Kidney (tissue), 14 donors: ENCODE data around the gene OR1F1. TPM values are rescaled to one million over a fixed set of nuclear protein-coding genes. Genes with fewer than 3 reads are reported as not detected.
"Not testable (repeated sequence)": the region's sequence is repeated elsewhere in the genome, so short reads cannot be mapped to it uniquely, and the experiment has no call there.

Experiments used
- DNase-seq, 5 donors: peaks; one replicate each; pipeline ENCODE4 v3.0.0-alpha.2; 2013 to 2020
- FAIRE-seq: peaks from 2 replicates; lab custom pipeline; 2012; peaks lifted over from hg19 to GRCh38; lab: Jason Lieb, UNC
- H3K27ac ChIP-seq, 2 donors: one replicate each; pipeline ENCODE4 v1.7.0; 2013; ENCODE audit warnings: low read depth in 2 of 2, low read length in 2 of 2, inconsistent platforms in 1 of 2
- H3K27me3 ChIP-seq: one replicate; pipeline ENCODE4 v1.7.1; 2013; ENCODE audit warnings: low read length, inconsistent platforms; ENCODE audit not compliant: control insufficient read depth, insufficient read depth
- H3K36me3 ChIP-seq, 3 donors: one replicate each; pipeline versions ENCODE4 v1.7.0 to v1.7.1; 2013; ENCODE audit warnings: low read length in 3 of 3, control low read depth in 1 of 3, inconsistent platforms in 1 of 3; ENCODE audit not compliant: insufficient read depth in 3 of 3, control insufficient read depth in 2 of 3
- H3K4me1 ChIP-seq, 3 donors: one replicate each; pipeline versions ENCODE4 v1.7.0 to v1.7.1; 2013; ENCODE audit warnings: low read length in 3 of 3, inconsistent platforms in 1 of 3, low read depth in 1 of 3; ENCODE audit not compliant: control insufficient read depth in 2 of 3, insufficient read depth in 2 of 3
- H3K4me3 ChIP-seq, 3 donors: one replicate each; pipeline versions ENCODE4 v1.7.0 to v1.8.1; 2013; ENCODE audit warnings: low read length in 3 of 3, control low read depth in 1 of 3, inconsistent platforms in 1 of 3
- H3K9ac ChIP-seq, 3 donors: one replicate each; pipeline versions ENCODE4 v1.7.0 to v1.7.1; 2013; ENCODE audit warnings: low read length in 3 of 3, control low read depth in 1 of 3, inconsistent platforms in 1 of 3
- H3K9me3 ChIP-seq, 3 donors: one replicate each; pipeline versions ENCODE4 v1.7.0 to v1.7.1; 2013; ENCODE audit warnings: low read length in 3 of 3, control low read depth in 1 of 3, inconsistent platforms in 1 of 3; ENCODE audit not compliant: control insufficient read depth in 2 of 3, insufficient read depth in 1 of 3
- intact Hi-C: fragments of 100-400 bp; cut with DNase I; formaldehyde crosslinking; loops from one replicate; pipeline ENCODE4 v1.11.1; 2022
- polyA plus RNA-seq: library from polyadenylated mRNA; stranded (reverse); fragments of 350-450 nt; fragmentation: Illumina TruSeq; extraction: RNeasy Lipid Tissue Mini Kit (QIAGEN cat#74804); gene quantifications from one replicate; pipeline ENCODE4 v1.2.3, GENCODE V29; 2014; ENCODE audit warnings: low read depth, low replicate concordance; ENCODE audit not compliant: insufficient read depth
- total RNA-seq: library from RNA; stranded (reverse); fragmentation: NEBNext Ultra II Directional; extraction: Animal tissue kit (Norgen Biotek cat#: 25700); gene quantifications from one replicate; pipeline ENCODE4 v1.2.1, GENCODE V29; 2021
- TF ChIP-seq, protein P1 (sequence below): IDR thresholded peaks from 3 replicates; pipeline ENCODE4 v1.5.1; 2012; ENCODE audit warnings: mild to moderate bottlenecking, moderate library complexity, borderline replicate concordance; ENCODE audit not compliant: insufficient read depth; ENCODE audit errors: extremely low read depth
- donor health status: control.
- donor health status: control.
- donor health status: control.
- donor health status: control.
- donor health status: control.
- donor health status: DM: yes; HTN: yes; CAD: no.
- donor health status: Normal renal cell carcinoma (clear cell type).

Gene OR1F1
- total and polyA plus RNA-seq, 2 donors from 2014 or later = not detected

DNA sequence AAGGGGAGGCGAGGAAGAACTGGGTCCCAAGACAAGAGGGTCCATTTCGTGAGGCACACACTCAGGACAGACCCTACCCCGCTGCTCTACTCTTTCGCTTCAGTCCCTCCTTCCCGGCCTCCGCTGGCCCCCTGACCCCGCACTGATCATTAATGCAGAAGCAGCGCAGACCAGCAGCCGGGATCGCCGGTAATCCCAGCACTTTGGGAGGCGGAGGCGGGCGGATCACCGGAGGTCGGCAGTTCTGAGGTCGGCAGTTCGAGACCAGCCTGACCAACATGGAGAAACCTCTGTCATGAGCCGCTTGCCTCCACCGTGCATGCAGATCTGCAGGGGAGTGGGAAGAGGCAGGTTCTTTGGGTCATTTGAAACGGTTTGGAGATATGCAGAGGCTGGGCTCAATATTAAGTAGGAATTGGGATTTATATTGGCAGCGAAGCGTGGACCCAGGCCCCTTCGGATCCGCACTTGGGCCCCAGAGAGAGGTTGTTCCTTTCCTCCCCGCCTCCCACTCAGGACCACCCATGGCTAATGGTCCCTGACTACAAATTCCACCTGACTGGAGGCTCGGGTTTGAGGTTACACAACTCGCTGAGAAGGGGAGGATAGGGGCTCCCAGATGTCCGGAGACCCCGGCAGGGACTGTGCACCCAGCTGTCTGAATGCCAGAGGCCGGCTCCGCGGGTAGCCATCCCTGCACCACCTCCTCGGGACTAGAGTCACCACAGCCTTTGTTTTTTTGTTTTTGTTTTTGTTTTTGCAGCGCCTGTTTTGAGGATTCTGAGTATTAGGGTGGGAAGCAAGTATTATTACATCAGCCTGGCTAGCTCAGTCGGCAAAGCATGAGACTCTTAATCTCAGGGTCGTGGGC is 23.6 kb upstream of the OR1F1 start:
- no peak for FAIRE-seq
- intact Hi-C loops = no loop called here

DNA sequence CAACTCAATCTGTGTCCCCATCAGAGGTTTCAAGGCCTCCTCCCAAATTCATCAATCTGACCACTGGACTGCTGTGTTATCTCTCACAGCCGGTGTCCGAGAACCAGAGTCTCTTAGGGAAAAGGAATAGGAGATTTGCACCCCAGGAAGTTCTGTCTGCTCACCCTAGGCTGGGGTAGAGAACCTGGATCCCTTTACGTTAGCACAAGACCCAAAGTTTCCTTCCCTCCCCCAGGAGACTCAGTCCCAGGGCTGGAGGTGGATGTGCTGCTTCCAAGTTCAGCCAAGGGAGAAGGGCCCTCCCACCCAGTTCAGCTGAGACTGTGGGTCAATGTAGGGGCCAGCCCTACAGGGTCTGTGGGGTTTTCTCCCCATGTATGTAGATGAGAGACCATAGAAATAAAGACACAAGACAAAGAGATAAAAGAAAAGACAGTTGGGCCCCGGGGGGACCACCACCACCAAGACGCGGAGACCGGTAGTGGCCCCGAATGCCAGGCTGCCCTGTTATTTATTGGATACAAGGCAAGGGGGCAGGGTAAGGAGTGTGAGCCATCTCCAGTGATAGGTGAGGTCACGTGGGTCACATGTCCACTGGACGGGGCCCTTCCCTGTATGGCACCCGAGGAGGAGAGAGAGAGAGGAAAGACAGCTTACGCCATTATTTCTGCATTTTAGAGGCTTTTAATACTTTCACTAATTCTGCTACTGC is 22.7 kb upstream of the OR1F1 start:
- Histone ChIP-seq H3K27ac (no peak overlapping the region), H3K36me3 (no peaks in the 10 kb centered on the region), H3K9ac (peak overlapping the region in 1 of 3 donors; percentile 24), H3K4me1 (no peaks in the 10 kb centered on the region), H3K4me3 (peak overlapping the region in 1 of 3 donors; percentile 13), H3K9me3 (no peaks in the 10 kb centered on the region), H3K27me3 (peaks cover 27% of the 10 kb centered on the region)
- intact Hi-C loops = no loop called here
- TF ChIP-seq, protein P1, sequence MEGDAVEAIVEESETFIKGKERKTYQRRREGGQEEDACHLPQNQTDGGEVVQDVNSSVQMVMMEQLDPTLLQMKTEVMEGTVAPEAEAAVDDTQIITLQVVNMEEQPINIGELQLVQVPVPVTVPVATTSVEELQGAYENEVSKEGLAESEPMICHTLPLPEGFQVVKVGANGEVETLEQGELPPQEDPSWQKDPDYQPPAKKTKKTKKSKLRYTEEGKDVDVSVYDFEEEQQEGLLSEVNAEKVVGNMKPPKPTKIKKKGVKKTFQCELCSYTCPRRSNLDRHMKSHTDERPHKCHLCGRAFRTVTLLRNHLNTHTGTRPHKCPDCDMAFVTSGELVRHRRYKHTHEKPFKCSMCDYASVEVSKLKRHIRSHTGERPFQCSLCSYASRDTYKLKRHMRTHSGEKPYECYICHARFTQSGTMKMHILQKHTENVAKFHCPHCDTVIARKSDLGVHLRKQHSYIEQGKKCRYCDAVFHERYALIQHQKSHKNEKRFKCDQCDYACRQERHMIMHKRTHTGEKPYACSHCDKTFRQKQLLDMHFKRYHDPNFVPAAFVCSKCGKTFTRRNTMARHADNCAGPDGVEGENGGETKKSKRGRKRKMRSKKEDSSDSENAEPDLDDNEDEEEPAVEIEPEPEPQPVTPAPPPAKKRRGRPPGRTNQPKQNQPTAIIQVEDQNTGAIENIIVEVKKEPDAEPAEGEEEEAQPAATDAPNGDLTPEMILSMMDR = no peak
- FAIRE-seq = no peak
- peak in 1 of 5 donors; percentile 47 for DNase-seq

More for the DNA sequence above, 23.6 kb upstream of the OR1F1 start:
- TF ChIP-seq, protein P1 = no peak
- no peaks in the 10 kb centered on the region for H3K4me1 ChIP-seq
- DNase-seq = peak in 1 of 5 donors; percentile 66
- H3K9ac ChIP-seq = no peak overlapping the region
- H3K9me3 ChIP-seq = no peaks in the 10 kb centered on the region
- H3K4me3 ChIP-seq = no peak overlapping the region
- no peaks in the 10 kb centered on the region for H3K36me3 ChIP-seq
- peaks cover 26% of the 10 kb centered on the region for H3K27me3 ChIP-seq
- H3K27ac ChIP-seq = no peak overlapping the region

DNA sequence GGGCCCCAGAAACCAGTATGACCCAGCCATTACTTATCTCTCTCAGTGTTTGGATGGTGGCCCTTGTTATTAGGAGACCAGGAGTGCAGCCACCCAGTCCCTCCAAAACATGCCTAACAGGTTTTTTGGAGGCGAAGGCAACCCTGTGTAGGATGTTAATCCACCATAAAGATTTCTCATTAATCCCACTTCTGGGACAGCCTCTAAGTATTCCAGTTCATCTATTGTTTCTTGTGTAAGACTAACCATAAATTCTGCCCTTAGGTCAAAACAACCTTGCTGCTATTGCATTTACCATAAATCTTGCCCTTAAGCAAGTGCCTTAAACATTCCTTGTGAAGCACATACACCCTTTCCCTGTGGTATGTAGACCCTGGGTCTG is 21.5 kb upstream of the OR1F1 start:
- no peak overlapping the region for H3K9ac ChIP-seq
- no peak overlapping the region for H3K27ac ChIP-seq
- H3K9me3 ChIP-seq = no peaks in the 10 kb centered on the region
- FAIRE-seq = no peak
- TF ChIP-seq, protein P1 = no peak
- H3K27me3 ChIP-seq = peaks cover 28% of the 10 kb centered on the region
- DNase-seq = no peak
- H3K4me1 ChIP-seq = no peaks in the 10 kb centered on the region
- no peaks in the 10 kb centered on the region for H3K36me3 ChIP-seq
- intact Hi-C loops = no loop called here
- no peak overlapping the region for H3K4me3 ChIP-seq

DNA sequence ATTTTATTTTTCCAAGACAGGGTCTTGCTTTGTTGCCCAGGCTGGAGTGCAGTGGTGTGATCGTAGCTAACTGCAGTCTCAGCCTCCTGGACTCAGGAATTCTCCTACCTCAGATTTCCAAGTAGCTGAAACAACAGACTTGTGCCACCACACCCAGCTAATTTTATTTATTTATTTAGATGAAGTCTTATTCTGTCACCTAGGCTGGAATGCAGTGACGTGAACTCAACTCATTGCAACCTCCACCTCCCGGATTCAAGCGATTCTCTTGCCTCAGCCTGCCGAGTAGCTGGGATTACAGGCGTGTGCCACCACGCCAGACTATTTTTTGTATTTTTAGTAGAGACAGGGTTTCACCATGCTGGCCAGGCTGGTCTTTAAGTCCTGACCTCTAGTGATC is 19.3 kb upstream of the OR1F1 start:
- H3K9ac ChIP-seq, intact Hi-C loops, H3K36me3 ChIP-seq, H3K4me1 ChIP-seq, H3K27ac ChIP-seq, H3K9me3 ChIP-seq, FAIRE-seq, H3K4me3 ChIP-seq: not testable (repeated sequence)
- peaks cover 43% of the 10 kb centered on the region for H3K27me3 ChIP-seq
- DNase-seq = peak in 1 of 5 donors; percentile 25
